Sciatic nerve (tissue), 2 donors: ENCODE results near the gene CRLF2. TPM values are rescaled to one million over a fixed set of nuclear protein-coding genes. Genes with fewer than 3 reads are reported as not detected.
"Not testable (repeated sequence)": the region's sequence is repeated elsewhere in the genome, so short reads cannot be mapped to it uniquely, and the experiment has no call there.

ENCODE experiments used
- ATAC-seq: fragments of 200-7000 bp; cut with Tn5 transposase; one replicate; pipeline ENCODE4 v1.9.1; 2020; ENCODE audit warnings: mild to moderate bottlenecking, moderate library complexity
- DNase-seq: peaks from one replicate; pipeline ENCODE4 v3.0.0-alpha.2; 2020; ENCODE audit warnings: low spot score
- intact Hi-C: fragments of 100-400 bp; cut with DNase I; formaldehyde crosslinking; loops from one replicate; pipeline ENCODE4 v1.14.2; 2022
- total RNA-seq: library from RNA; stranded (reverse); fragmentation: NEBNext Ultra II Directional; extraction: Animal tissue kit (Norgen Biotek cat#: 25700); gene quantifications from one replicate; pipeline ENCODE4 v1.2.1, GENCODE V29; 2021
- donor health status: DM: no; HTN: no; CAD: no.
- donor health status: DM: no; HTN: no; CAD: no.

CRLF2 gene, protein sequence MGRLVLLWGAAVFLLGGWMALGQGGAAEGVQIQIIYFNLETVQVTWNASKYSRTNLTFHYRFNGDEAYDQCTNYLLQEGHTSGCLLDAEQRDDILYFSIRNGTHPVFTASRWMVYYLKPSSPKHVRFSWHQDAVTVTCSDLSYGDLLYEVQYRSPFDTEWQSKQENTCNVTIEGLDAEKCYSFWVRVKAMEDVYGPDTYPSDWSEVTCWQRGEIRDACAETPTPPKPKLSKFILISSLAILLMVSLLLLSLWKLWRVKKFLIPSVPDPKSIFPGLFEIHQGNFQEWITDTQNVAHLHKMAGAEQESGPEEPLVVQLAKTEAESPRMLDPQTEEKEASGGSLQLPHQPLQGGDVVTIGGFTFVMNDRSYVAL
- total RNA-seq: 0.22 TPM

DNA sequence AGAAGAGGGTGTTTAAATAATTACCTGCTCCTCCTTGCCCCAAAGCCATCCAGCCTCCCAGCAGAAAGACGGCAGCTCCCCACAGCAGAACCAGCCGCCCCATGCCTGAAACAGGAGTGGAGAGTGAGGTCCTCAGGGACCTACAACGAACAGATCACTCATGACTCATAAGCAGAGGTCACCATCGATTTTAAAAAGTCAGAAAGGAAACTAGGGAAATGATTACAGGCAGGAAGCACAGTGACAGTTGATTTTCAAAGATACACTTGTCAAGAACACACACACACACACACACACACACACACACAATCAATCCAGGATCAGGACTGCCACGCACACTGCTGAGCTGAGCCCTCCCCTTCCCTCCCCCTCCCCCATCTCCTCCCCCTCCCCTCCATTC is at the start of gene CRLF2:
Gene CRLF2, minus strand, starts transcription at position 118 of the 400 bp plus-strand sequence. Its CDS starts 15 bp downstream, at position 103.
- intact Hi-C loops: no loop called here
- DNase-seq (no peak), ATAC-seq (no peak)

DNA sequence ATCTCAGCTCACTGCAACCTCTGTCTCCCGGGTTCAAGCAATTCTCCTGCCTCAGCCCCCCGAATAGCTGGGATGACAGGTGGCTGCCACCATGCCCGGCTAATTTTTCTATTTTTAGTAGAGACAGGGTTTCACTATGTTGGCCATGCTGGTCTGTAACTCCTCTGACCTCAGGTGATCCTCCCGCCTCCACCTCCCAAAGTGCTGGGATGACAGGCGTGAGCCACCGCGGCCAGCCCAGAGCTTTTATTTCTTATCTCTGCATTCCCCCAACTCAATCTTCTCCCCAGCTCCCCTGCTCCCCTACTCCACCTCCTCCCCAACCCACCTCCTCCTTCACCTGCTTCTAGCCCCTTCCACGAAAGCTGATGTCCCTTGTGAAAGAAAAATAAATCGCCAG is 49.3 kb upstream of the CRLF2 start:
- ATAC-seq, DNase-seq, intact Hi-C loops: not testable (repeated sequence)

GRCh38 chrX:1261285-1261684 is 48.8 kb upstream of the CRLF2 start:
- DNase-seq: no peak
- no peak for ATAC-seq

GRCh38 chrX:1252861-1253260 is 40.4 kb upstream of the CRLF2 start:
- intact Hi-C loops: no loop called here
- ATAC-seq: no peak
- no peak for DNase-seq

More at GRCh38 chrX:1261285-1261684, 48.8 kb upstream of the CRLF2 start:
- intact Hi-C loops: no loop called here

- intact Hi-C loops: no loop called here
- ATAC-seq: peak; percentile 85
- peak; percentile 67 for DNase-seq
Observed at GRCh38 chrX:1249101-1249887, 36.8 kb upstream of the CRLF2 start.

DNA sequence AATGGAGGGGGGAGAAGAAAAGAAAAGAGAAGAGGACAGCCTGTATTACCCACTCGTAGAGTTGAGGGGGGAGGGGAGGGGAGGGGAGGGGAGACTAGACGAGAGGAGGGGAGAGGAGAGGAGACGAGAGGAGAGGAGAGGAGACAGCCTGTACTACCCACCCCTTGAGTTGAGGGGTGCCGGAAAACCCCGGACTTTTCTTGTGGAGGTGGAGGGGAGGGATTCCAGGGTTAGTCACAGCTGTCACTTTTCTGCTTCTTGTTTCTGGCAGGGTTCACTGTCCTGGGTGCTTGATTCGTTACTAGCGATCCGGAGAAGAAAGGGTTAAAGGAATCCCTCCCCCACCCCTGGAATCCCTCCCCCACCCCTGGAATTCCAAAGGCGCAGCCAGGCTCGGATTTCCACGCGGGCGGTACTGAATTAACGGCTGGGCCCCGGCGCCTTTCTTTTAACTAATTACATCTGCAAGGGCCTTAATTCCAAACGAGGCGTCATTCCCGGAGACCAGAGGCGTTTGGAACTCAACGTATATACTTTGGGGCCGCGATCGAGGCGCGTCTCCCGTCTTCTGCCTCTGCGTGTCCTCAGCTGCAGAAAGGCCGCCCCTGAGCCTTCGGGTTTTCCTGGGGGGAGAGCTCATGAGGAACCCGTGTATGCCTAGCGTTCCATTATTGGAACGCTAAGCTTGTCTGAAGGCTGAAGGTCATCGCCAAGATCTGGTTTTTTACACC is 36.0 kb upstream of the CRLF2 start:
- ATAC-seq (peak; percentile 39), DNase-seq (peak; percentile 67)
- intact Hi-C loops: no loop called here

DNA sequence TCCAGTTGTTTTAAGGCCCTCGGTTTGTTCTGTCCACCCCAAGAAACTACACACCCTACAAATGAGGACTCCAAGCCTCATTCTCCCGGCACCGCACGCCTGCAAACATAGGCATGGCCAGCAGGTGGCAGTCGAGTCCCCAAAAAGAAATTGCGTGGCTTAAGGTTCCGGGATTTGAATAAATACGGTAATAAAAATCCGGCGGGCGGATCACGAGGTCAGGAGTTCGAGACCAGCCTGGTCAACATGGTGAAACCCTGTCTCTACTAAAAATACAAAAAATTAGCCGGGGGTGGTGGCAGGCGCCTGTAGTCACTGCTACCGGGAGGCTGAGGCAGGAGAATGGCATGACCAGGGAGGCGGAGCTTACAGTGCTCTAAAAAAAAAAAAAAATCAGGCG is 34.4 kb upstream of the CRLF2 start:
- peak; percentile 84 for DNase-seq
- intact Hi-C loops: no loop called here
- peak; percentile 59 for ATAC-seq

DNA sequence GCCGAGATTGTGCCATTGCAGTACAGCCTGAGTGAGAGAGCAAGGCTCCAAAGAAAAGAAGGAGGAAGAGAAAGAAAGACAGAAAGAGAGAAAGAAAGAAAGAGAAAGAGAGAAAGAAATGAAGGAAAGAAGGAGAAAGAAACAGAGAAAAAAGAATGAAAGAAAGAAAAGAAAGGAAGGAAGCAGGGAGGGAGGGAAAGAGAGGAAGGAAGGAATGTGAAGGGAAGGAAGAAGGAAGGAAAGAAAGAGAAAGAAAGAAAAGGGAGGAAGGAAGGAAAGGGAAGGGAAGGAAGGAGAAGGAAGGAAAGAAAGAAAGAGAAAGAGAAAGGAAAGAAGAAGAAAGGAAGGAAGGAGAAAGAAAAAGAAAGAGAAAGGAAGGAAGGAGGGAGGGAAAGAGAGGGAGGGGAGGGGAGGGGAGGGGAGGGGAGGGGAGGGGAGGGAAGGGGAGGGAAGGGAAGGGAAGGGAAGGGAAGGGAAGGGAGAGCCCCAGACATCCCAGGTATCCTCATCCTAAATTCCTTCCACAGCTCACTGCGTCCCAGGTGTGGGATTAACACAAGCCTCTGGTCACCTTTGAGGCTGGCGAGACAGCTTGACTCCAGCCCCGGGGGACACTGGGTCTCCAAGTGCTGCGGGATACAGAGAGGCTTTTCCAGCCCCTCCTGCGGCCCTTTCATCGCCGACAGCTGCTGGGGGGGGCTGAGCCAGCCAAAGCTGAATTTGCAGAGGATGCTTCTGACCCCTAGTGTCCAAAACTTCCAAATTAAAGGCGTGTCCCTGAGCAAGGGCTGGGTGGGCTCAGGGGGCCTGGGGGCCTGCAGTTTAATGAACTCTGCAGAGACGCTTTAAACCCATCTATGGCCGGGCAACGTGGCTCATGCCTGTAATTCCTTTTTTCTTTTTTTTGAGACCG is 32.0 kb upstream of the CRLF2 start:
- intact Hi-C loops: no loop called here
- ATAC-seq: no peak
- DNase-seq: no peak

DNA sequence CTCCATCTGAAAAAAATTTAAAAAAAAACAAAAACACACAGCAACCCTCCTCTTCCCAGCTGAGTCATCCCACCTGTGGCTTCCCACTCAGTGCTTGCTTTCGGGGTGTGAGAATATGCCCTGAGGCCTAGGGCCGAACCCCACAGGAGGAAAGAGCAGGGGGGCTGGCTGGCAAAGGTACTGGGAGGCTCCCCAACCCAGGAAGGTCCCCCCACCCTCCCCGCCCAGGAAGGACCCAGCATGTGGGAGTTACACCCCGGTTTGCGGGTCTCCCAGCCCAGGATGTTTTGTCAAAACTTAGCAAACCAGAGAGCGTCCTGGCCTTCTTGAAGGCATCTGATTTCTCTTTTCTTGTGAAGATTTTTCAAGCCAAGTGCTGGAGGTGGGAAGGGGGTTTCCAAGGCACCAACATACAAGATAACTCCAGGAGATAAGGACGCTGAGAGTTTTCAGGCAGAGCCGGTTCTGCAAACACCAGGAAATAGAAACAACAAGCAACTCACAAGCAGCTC is 30.5 kb upstream of the CRLF2 start:
- ATAC-seq: no peak
- intact Hi-C loops: no loop called here

DNA sequence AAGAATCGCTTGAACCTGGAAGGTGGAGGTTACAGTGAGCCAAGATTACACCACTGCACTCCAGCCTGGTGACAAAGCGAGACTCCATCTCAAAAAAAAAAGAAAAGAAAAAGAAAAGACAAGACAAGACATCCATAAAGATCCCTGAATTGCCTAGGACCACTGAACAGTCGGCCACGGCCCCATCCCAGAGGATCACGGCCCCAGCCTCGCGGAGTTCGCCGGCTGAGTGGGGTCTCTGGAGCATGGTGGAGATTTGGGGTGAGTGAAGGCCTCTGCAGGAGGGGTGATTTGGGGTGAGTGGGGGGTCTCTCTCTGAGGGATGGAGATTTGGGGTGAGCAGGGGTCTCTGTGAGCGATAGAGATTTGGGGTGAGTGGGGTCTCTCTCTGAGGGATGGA is 28.1 kb upstream of the CRLF2 start:
- DNase-seq, ATAC-seq, intact Hi-C loops: not testable (repeated sequence)

More for the DNA sequence above, 30.5 kb upstream of the CRLF2 start:
- DNase-seq: no peak

DNA sequence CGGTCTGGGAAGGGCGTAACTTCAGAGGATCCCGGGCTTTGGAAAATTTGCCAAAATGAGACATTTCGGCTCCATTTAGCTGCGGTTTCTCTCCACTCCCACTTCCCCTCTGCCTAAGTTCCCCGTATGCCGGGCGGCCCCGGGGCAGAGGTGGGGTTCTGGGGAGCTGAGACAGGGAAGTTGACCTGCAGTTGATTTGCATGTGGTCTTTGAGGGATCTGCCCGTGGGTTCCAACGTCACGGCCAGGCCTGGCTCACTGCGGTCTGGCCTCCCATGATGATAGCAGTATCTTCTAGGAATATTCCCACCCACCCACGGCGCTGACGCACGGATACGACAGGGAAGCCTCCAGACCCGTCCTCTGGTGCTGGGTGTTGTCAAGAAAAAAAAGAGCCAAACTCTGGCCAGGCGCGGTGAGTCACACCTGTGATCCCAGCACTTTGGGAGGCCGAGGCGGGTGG is 27.3 kb upstream of the CRLF2 start:
- peak; percentile 88 for ATAC-seq
- DNase-seq: peak; percentile 80
- intact Hi-C loops: no loop called here

GRCh38 chrX:1231850-1232465 is 19.5 kb upstream of the CRLF2 start:
- intact Hi-C loops: no loop called here
- ATAC-seq: no peak
- no peak for DNase-seq

- DNase-seq, intact Hi-C loops, ATAC-seq: not testable (repeated sequence)
Observed at GRCh38 chrX:1228101-1228500, 15.7 kb upstream of the CRLF2 start.

DNA sequence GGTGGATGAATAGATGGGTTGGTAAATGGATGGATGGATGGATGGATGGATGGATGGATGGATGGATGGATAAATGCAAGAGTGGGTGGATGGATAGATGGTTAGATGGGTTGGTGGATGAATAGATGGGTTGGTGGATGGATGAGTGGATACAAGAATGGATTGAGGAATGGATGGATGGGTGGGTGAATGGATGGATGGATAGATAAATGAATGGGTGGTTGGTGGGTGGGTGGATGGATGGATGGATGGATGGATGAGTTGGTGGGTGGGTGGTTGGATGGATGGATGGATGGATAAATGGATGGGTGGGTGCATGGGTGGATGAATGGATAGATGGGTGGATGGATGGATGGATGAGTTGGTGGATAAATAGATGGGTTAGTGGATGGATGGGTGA is 13.8 kb upstream of the CRLF2 start:
- ATAC-seq: no peak
- no peak for DNase-seq

DNA sequence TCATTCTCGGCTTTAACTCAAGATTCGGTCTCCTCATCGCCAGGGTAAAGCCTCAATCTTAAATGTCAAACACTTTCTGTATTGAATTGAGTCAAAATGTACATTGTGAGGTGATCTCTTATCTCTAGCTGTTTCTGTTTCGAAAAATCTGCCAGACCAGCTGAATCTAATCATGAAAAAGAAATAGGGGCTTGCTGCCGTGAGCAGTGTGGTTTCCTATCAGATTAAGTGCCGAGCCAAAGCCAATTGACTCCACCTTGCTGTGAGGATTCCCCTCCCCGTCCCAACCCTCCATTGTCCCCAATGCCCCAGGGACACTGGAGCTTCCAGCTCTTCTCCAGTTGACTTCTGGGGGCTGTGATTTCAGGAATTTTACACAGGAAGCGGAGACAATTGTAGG is 12.5 kb upstream of the CRLF2 start:
- DNase-seq: no peak
- intact Hi-C loops: no loop called here
- no peak for ATAC-seq

More for the DNA sequence above, 13.8 kb upstream of the CRLF2 start:
- intact Hi-C loops: no loop called here

DNA sequence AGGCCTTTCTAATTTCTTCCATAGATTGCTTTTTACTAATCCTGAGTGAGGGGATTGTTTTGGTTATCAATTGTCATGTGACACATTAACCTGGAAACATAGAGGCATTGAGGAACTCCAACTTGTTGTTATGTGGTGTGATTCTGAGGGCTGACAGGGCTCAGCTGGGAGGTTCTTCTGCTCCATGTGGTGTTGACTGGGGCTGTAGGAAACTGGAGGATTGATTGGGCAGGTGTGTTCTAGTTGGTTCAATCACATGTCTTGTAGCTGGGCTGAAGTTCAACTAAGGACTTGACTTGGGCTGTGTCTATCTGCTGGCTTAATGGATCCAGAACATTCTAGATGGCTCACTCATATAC is 10.8 kb upstream of the CRLF2 start:
- ATAC-seq: no peak
- no peak for DNase-seq
- intact Hi-C loops: no loop called here

DNA sequence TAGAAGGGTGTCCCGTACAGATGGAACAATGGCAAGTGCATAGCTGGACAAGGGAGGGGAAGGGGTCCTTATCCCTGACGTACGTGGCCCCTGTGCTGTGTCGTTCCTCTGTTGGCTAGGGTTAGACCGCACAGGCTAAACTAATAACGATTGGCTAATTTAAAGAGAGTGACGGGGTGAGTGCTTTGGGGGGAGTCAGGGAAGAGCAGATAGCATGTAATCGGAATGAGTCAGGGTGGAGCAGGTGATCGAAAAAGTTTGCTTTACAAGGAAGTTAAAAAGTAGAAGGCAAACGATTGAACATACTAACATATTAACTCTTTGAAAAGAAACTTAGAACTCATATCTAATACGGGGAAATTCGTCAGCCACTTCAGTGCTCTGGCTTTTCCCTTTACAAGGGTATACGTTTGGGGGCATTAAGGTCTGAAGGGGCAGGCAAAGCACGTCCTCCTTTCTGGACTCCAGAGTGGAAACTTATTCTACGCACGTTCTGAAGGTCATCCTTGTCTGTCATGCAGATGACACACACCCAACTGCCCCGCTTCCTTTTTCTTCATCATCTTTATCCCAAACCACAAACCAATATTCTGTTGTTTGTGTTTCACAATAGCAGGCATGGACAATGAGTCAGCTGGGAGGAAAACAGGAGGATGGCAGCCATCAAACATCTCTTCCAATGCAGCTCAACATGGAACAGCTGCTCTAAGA is 10.2 kb upstream of the CRLF2 start:
- intact Hi-C loops: no loop called here
- ATAC-seq: no peak
- peak; percentile 4 for DNase-seq
